Progenitor cell of endocrine pancreas (in vitro differentiated cells): ENCODE data around the gene SLC22A25. TPM values are rescaled to one million over a fixed set of nuclear protein-coding genes. Genes with fewer than 3 reads are reported as not detected.

Experiments
- DNase-seq: peaks from one replicate; pipeline ENCODE4 v3.0.0; 2021; ENCODE audit warnings: low spot score; ENCODE audit not compliant: unreplicated experiment
- H3K27ac Mint-ChIP-seq: 2 replicates; pipeline ENCODE4 v1.8.0; 2021; ENCODE audit warnings: mild to moderate bottlenecking, moderate library complexity, mixed read lengths
- H3K27me3 Mint-ChIP-seq: 2 replicates; pipeline ENCODE4 v1.8.0; 2021; ENCODE audit warnings: mixed read lengths
- H3K36me3 Mint-ChIP-seq: 2 replicates; pipeline ENCODE4 v1.8.0; 2022; ENCODE audit warnings: mixed read lengths; ENCODE audit not compliant: insufficient read depth
- H3K4me1 Mint-ChIP-seq: 2 replicates; pipeline ENCODE4 v1.8.0; 2021; ENCODE audit warnings: low read depth, mixed read lengths
- H3K4me3 Mint-ChIP-seq: 2 replicates; pipeline ENCODE4 v1.8.0; 2021; ENCODE audit warnings: low read depth, mild to moderate bottlenecking, moderate library complexity, mixed read lengths
- H3K9me3 Mint-ChIP-seq: 2 replicates; pipeline ENCODE4 v1.8.0; 2021; ENCODE audit warnings: low read depth, mixed read lengths
- CTCF ChIP-seq: fragments of 200-600 bp; sonication (generic); IDR thresholded peaks from one replicate; pipeline ENCODE4 v1.5.0; 2021; ENCODE audit warnings: antibody characterized with exemption, mild to moderate bottlenecking; ENCODE audit not compliant: unreplicated experiment
- long read RNA-seq: library from polyadenylated mRNA; unstranded; transcript quantifications from one replicate; pipeline ENCODE4 v2.0.0, GENCODE V29; 2020
- total RNA-seq: library from RNA; stranded (reverse); gene quantifications from 2 replicates; pipeline ENCODE4 v1.2.1, GENCODE V29; 2021

SLC22A25 gene
- total RNA-seq: not detected in 2 replicates
- long read RNA-seq, partial matches to known transcripts: 1 of 1 reads
- long read RNA-seq, other reads (novel, unspliced or antisense): 0 of 1 reads

GRCh38 chr11:63243533-63243932 lies at the start of gene SLC22A25:
SLC22A25 (minus strand) TSS chr11:63243599; CDS start chr11:63229652, 13,947 bp downstream.
- H3K27ac Mint-ChIP-seq: no peak within 1 kb of the TSS
- DNase-seq: no peak
- no peak for TF ChIP-seq CTCF
- H3K36me3 Mint-ChIP-seq: no peaks in the 10 kb centered on the region
- no peaks in the 10 kb centered on the region for H3K27me3 Mint-ChIP-seq
- no peak within 1 kb of the TSS for H3K4me3 Mint-ChIP-seq
- H3K9me3 Mint-ChIP-seq: no peaks in the 10 kb centered on the region
- peaks cover 20% of the 10 kb centered on the region for H3K4me1 Mint-ChIP-seq

- TF ChIP-seq CTCF: no peak
- Mint-ChIP-seq H3K9me3 (peaks cover 24% of the 10 kb centered on the region), H3K27ac (no peak overlapping the region), H3K27me3 (no peaks in the 10 kb centered on the region), H3K4me3 (no peak overlapping the region), H3K36me3 (no peaks in the 10 kb centered on the region), H3K4me1 (no peaks in the 10 kb centered on the region)
- no peak for DNase-seq
Observed at GRCh38 chr11:63290285-63290684, 46.9 kb upstream of the SLC22A25 start.

GRCh38 chr11:63289658-63290057 lies 46.3 kb upstream of the SLC22A25 start:
- Mint-ChIP-seq H3K36me3 (no peaks in the 10 kb centered on the region), H3K9me3 (peaks cover 30% of the 10 kb centered on the region), H3K4me3 (no peak overlapping the region), H3K27me3 (peaks cover 4% of the 10 kb centered on the region), H3K27ac (no peak overlapping the region), H3K4me1 (peaks cover 2% of the 10 kb centered on the region)
- no peak for DNase-seq
- no peak for TF ChIP-seq CTCF

DNA sequence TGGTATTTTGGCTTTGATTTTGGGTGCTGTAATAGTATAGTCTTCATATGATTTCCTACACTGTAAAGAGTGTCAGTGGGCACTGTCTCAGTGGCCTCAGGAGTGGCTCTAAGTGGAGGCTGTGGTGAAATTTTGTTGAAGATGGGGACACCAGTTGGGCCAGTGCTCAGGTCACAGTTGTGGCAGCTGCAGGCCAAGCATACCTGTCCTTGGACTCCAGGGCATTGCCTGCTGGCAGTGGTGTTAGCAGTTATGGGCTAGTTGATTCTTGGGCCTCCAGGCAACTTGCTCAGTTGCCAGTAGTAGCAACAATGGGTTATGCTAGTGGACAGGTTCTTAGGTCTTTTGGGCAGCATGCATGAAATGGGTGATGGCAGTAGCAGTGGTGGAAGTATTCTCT lies 39.2 kb upstream of the SLC22A25 start:
- H3K27me3 Mint-ChIP-seq: peaks cover 16% of the 10 kb centered on the region
- H3K27ac Mint-ChIP-seq: no peak overlapping the region
- TF ChIP-seq CTCF: no peak
- peaks cover 23% of the 10 kb centered on the region for H3K9me3 Mint-ChIP-seq
- no peak for DNase-seq
- peaks cover 8% of the 10 kb centered on the region for H3K4me1 Mint-ChIP-seq
- H3K36me3 Mint-ChIP-seq: no peaks in the 10 kb centered on the region
- H3K4me3 Mint-ChIP-seq: no peak overlapping the region

DNA sequence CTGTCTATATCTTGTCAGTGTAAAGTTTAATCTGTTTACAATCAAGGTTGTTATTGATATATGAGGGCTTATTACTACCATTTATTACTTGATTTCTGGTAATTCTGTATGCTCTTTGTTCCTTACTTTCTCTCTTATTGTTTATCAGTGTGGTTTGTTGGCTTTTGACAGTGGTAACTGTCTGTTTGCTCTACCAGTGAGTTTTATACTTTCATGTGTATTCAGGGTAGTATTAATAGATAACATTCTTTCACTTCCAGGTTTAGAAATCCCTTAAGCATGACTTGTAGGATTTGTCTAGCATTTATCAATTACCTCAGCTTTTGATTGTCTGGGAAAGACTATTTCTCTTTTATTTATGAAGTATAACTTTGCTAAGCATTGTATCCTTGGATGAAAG lies 37.5 kb upstream of the SLC22A25 start:
- Mint-ChIP-seq H3K27ac (no peak overlapping the region), H3K36me3 (no peaks in the 10 kb centered on the region), H3K4me1 (peaks cover 8% of the 10 kb centered on the region), H3K4me3 (no peak overlapping the region), H3K27me3 (peaks cover 16% of the 10 kb centered on the region), H3K9me3 (peaks cover 9% of the 10 kb centered on the region)
- TF ChIP-seq CTCF: no peak
- DNase-seq: no peak
